ENCODE data around the gene PDE2A.
A peak's percentile ranks its signal among the peaks of the same experiment; 100 is the strongest.
"Not testable (repeated sequence)": the region's sequence is repeated elsewhere in the genome, so short reads cannot be mapped to it uniquely, and the experiment has no call there.

Gene PDE2A

DNA sequence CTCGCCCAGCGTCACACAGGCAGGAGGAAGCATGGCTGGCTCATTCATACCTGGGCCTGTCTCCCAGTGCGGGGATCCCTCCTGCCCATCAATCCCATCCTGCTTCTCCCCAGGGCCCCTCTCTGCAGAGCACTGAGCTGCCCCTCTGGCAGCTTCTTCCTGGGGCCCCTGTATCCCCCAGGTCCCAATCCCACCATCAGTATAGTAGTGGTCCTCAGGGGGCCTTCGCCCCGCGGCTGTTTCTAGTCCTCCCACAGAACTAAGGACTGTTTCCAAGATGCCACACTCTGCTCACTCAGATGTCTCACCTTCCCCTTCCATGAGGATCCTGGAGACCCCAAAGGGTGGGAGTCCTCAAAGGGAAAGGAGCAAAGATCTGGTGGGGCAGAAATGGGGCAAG lies 97.6 kb downstream of the PDE2A start:
- no peaks in the 10 kb centered on the region for H3K36me3 ChIP-seq (ENCODE audit: control insufficient read depth, insufficient read depth, low read length, severe bottlenecking)
- DNase-seq (ENCODE audit: low read depth), result no peak
- H3K4me1 ChIP-seq (ENCODE audit: control insufficient read depth, insufficient read depth, low read length), result no peaks in the 10 kb centered on the region
- no peak overlapping the region for H3K9ac ChIP-seq (ENCODE audit: low read length)
- no peak overlapping the region for H3K4me3 ChIP-seq (ENCODE audit: low read length)
- peaks cover 52% of the 10 kb centered on the region for H3K27me3 ChIP-seq (replicated peaks; ENCODE audit: control insufficient read depth, insufficient read depth, low read length)
- no peaks in the 10 kb centered on the region for H3K9me3 ChIP-seq (ENCODE audit: control insufficient read depth, low read length)

DNA sequence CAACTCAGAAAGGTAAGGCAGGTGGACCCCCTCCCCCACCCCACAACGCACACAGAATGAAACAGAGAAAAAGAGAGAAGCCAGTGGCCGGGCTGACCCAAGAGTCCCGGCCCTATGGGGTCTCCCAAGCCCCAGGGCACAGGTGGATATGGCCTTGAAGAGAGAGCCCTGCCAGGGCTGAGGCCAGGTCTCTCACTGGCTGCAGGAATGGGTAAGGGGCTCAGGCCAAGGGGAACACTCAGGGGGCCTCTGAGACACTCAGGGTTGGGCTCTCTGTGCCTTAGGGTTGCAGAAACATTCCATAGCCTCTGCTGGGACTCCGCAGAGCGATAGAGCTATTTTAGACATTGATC lies 98.0 kb downstream of the PDE2A start:
- no peak overlapping the region for H3K4me3 ChIP-seq (ENCODE audit: low read length)
- H3K36me3 ChIP-seq (ENCODE audit: control insufficient read depth, insufficient read depth, low read length, severe bottlenecking), result no peaks in the 10 kb centered on the region
- no peak for DNase-seq (ENCODE audit: low read depth)
- H3K9ac ChIP-seq (ENCODE audit: low read length), result no peak overlapping the region
- peaks cover 48% of the 10 kb centered on the region for H3K27me3 ChIP-seq (replicated peaks; ENCODE audit: control insufficient read depth, insufficient read depth, low read length)
- H3K4me1 ChIP-seq (ENCODE audit: control insufficient read depth, insufficient read depth, low read length), result no peaks in the 10 kb centered on the region
- H3K9me3 ChIP-seq (ENCODE audit: control insufficient read depth, low read length), result no peaks in the 10 kb centered on the region

DNA sequence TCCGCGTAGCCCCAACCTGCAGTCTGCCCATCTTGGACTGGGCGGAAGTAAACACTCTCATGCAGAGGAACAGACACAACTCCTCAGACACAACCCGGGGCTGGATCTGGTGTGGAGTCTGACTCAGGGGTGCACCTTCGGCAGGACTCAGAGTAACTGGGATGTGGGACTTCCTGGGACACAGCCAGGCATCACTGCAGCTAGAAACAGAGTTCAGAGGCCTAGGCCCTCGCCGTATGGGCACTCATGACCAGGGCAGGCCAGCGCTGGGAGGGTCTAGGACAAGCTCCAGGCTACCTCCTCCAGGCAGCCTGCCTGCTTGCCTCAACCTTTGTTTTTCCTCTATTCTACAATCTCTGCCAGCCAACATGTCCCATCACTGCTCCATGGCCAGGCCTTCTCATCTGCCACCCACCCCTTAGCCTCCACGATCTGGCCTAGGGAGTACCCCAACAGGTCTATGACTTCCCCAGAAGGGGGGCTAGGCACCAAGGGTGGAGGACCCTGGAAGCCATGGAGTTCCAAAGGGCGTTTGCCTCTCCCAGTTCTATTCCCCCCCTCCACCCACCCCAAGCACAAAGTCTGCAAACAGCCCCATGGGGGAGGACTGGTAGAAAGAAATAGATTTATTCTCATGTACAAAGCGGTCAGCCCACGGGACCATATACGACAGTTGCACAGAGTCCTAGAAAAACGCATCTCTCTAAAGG lies 98.5 kb downstream of the PDE2A start:
- H3K9ac ChIP-seq (ENCODE audit: low read length), result no peak overlapping the region
- no peaks in the 10 kb centered on the region for H3K9me3 ChIP-seq (ENCODE audit: control insufficient read depth, low read length)
- no peaks in the 10 kb centered on the region for H3K36me3 ChIP-seq (ENCODE audit: control insufficient read depth, insufficient read depth, low read length, severe bottlenecking)
- no peak for DNase-seq (ENCODE audit: low read depth)
- H3K27me3 ChIP-seq (replicated peaks; ENCODE audit: control insufficient read depth, insufficient read depth, low read length), result peaks cover 43% of the 10 kb centered on the region
- H3K4me1 ChIP-seq (ENCODE audit: control insufficient read depth, insufficient read depth, low read length), result no peaks in the 10 kb centered on the region
- H3K4me3 ChIP-seq (ENCODE audit: low read length), result no peak overlapping the region

DNA sequence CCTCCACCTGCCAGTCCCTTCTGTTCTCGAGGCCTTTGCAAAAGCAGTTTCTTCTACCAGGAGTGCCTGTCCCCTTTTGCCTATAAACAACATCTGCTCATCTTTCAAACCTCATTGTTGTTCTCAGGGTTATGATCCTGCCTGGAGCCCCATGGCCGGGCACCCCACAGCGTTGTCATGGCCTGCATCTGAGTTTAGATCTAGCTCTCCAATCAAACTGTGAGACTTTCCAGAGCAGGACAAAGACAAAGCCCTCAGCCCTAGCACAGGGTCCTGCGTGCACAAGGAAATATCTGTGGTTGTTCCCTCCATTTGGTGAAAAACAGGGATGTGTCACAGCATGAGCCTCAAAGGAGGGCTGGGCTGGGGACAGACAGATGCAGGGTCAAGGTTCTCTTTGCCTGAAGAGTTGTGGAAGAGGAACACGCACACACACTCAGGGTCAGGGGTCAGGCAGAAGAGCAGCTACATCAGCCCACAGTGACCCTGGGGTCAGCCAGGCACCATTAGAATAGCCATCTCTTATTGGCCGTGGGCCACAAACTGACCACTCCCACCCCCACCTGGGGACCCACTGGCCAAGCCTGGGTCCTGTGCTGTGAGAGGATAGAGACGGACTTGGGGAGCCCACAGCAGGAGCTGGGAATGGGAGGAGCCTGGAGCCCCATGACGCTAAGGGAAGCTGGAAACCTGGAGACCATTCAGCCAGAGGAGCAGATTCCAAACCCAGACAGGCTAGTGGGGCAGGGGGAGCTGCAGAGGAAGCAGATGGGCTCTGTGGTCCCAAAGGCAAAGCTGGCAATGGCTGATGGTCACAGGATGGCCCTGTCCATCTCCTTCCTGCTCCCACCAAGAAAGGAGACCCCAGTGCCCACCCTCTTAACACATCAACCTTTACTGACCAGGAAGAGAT lies 99.4 kb downstream of the PDE2A start:
- H3K36me3 ChIP-seq (ENCODE audit: control insufficient read depth, insufficient read depth, low read length, severe bottlenecking), result no peaks in the 10 kb centered on the region
- no peak overlapping the region for H3K9ac ChIP-seq (ENCODE audit: low read length)
- H3K9me3 ChIP-seq (ENCODE audit: control insufficient read depth, low read length), result no peaks in the 10 kb centered on the region
- H3K27me3 ChIP-seq (replicated peaks; ENCODE audit: control insufficient read depth, insufficient read depth, low read length), result peaks cover 34% of the 10 kb centered on the region
- no peak for DNase-seq (ENCODE audit: low read depth)
- H3K4me3 ChIP-seq (ENCODE audit: low read length), result no peak overlapping the region
- no peaks in the 10 kb centered on the region for H3K4me1 ChIP-seq (ENCODE audit: control insufficient read depth, insufficient read depth, low read length)

DNA sequence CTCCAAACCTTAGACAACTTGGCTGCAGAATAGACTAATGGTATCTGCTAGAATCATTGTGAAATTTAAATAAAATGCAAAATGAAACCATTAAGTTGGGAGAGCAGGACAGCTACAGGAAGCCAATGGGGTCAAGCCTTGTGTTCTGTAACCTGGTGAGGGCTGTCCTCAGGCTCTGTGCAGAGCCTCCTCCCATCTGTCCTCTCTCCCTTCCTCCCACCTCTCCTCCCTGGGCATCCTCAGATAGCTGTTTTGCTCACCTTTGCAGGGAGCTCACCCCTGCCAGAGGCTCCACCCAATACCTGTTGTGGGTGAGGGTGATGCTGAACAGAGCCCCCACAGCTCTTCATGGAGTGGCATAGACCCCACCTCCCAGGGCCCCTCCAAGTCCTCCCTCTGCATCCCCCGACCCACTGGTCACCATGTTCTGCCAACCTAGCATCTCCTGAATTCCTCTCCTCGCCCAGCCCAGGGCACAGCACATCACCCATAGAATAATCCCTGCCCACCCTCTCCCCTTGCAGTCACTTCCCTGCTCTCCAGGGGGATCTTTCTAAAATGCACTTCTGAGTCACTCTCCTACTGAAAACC lies 100.3 kb downstream of the PDE2A start:
- Histone ChIP-seq H3K36me3 (ENCODE audit: control insufficient read depth, insufficient read depth, low read length, severe bottlenecking) (no peaks in the 10 kb centered on the region), H3K4me3 (ENCODE audit: low read length) (no peak overlapping the region), H3K9me3 (ENCODE audit: control insufficient read depth, low read length) (no peaks in the 10 kb centered on the region), H3K27me3 (replicated peaks; ENCODE audit: control insufficient read depth, insufficient read depth, low read length) (peaks cover 28% of the 10 kb centered on the region), H3K9ac (ENCODE audit: low read length) (no peak overlapping the region), H3K4me1 (ENCODE audit: control insufficient read depth, insufficient read depth, low read length) (no peaks in the 10 kb centered on the region)
- no peak for DNase-seq (ENCODE audit: low read depth)

DNA sequence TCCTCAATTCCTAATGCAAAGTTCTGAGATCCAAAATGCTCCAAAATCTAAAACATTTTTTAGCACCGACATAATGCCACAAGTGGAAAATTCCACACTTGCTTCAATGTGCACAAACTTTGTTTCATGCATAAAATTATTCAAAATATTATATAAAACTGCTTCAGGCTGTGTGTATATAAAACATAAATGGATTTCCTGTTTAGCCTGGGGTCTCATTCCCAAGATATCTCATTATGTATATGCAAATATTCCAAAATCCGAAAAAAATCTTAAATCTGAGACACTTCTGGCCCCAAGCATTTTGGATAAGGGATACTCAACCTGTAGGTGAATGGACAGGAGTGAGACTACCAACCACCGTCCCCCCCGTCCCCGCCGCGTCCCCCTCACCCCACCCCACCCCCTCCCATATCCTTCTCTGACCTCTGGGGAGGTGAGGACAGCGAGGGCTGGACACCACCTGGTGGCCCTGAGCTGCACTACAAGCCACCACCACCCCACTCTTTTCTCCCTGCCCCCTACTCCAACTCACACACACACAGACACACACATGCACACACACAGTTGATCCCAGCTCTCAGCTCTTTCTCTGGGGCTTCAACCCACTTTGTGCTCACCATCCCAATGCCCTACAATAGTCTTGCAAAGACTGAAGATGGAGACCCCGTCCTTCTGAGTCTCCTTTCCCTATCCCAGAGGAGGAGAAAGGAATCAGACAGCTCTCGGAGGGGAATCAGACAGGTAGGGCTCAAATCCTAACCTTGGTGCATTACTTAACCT lies 101.0 kb downstream of the PDE2A start:
- Histone ChIP-seq H3K4me1 (ENCODE audit: control insufficient read depth, insufficient read depth, low read length) (no peaks in the 10 kb centered on the region), H3K27me3 (replicated peaks; ENCODE audit: control insufficient read depth, insufficient read depth, low read length) (peaks cover 21% of the 10 kb centered on the region), H3K9ac (ENCODE audit: low read length) (no peak overlapping the region), H3K4me3 (ENCODE audit: low read length) (no peak overlapping the region), H3K36me3 (ENCODE audit: control insufficient read depth, insufficient read depth, low read length, severe bottlenecking) (no peaks in the 10 kb centered on the region), H3K9me3 (ENCODE audit: control insufficient read depth, low read length) (no peaks in the 10 kb centered on the region)
- DNase-seq (ENCODE audit: low read depth), result peak; percentile 53

DNA sequence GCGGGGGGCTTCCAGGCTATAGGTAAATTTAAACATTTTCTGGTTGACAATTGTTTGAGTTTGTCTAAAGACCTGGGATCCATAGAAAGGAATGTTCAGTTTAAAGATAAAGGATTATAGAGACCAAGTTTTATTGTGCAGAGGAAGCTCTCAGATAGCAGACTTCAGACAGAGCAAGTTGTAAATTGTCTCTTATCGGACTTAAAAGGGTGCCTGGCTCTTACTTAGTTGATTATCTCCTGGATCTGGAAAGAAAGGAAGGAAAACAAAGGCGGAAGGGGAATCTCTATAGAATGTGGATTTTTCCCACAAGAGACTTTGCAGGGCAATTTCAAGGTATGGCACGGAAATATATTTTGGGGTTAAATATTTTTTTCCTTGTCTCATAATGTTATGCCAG lies 101.7 kb downstream of the PDE2A start:
- not testable (repeated sequence) for DNase-seq (ENCODE audit: low read depth); H3K36me3 ChIP-seq (ENCODE audit: control insufficient read depth, insufficient read depth, low read length, severe bottlenecking); H3K9me3 ChIP-seq (ENCODE audit: control insufficient read depth, low read length); H3K4me3 ChIP-seq (ENCODE audit: low read length); H3K4me1 ChIP-seq (ENCODE audit: control insufficient read depth, insufficient read depth, low read length); H3K9ac ChIP-seq (ENCODE audit: low read length)
- peaks cover 18% of the 10 kb centered on the region for H3K27me3 ChIP-seq (replicated peaks; ENCODE audit: control insufficient read depth, insufficient read depth, low read length)

DNA sequence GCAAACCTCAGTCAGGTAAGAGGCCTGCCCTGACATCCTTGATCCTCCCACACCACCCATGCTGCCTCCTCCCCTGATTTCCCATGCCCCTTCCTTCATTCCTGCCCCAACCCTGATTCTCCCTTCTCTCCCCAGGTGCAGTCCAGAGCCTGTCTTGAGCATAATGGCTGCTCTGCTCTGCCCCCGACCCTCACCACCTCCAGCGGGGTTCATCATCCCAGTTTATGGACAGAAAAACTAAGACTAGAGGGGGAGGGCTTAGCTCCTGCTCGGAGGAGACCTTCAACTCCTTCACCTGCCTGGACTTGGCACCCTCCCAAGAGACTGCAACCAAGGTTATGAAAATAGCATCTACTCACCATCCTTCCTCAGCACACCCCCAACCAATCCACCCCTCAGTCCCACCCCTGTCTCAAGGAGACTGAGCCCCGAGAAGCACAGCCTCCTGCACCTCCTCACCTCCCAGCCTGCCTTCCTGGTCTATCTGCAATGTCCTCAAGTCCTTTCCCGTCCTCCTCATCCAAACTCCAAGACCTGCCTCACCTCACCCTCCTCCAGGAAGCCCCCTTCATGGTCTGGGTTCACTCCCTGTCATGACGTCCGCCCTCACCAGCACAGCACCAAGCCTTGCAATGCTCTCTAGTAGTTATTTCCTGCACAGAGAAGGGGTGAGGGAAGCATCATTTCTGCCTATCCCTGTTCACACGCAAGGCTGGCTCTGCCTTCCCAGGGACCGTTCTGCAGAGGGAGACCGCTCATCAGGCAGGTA lies 103.1 kb downstream of the PDE2A start:
- Histone ChIP-seq H3K4me1 (ENCODE audit: control insufficient read depth, insufficient read depth, low read length) (no peaks in the 10 kb centered on the region), H3K9ac (ENCODE audit: low read length) (no peak overlapping the region), H3K36me3 (ENCODE audit: control insufficient read depth, insufficient read depth, low read length, severe bottlenecking) (no peaks in the 10 kb centered on the region), H3K4me3 (ENCODE audit: low read length) (no peak overlapping the region), H3K9me3 (ENCODE audit: control insufficient read depth, low read length) (no peaks in the 10 kb centered on the region), H3K27me3 (replicated peaks; ENCODE audit: control insufficient read depth, insufficient read depth, low read length) (peaks cover 13% of the 10 kb centered on the region)
- no peak for DNase-seq (ENCODE audit: low read depth)

DNA sequence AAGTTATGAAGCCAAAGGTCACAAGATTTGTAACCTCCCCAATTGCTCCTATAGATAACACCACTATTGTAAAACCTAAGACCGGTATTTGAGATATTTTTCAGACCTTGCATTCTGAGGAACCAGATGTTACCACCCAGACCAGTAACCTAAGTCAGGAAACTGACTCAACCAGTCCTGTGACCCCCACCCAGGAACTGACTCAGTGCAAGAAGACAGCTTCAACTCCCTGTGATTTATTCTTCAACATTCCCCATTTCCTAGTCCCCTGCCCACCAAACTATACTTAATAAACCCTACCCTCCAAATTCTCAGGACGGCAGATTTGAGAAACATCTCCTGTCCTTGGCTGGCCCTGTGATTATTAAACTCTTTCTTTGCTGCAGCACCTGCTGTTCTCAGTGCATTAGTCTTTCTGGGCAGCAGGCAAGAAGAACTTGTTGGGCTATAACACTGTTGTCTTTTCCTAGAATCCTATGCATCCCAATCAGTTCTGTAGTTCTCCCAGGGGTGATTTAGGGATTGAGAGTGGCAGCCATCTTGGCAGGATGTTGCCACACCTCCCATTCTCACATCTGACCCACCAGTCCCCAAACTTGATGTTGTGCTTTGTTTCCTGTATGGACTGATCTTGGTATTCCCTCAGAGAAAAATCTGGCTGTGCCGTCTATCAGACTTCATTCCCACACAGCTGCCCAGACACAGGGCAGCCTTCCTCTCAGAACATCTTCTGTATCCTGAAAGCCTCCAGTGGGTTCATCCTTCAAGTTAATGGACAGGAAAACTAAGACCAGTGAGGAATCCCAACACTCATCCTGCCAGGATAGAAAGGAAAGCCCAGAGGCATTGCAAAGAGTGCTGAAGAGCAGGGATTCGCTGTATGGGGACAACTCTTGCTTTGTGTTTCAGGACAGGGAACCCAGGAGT lies 104.0 kb downstream of the PDE2A start:
- peak; percentile 9 for DNase-seq (ENCODE audit: low read depth)
- Histone ChIP-seq H3K4me1 (ENCODE audit: control insufficient read depth, insufficient read depth, low read length) (no peaks in the 10 kb centered on the region), H3K9ac (ENCODE audit: low read length) (no peak overlapping the region), H3K9me3 (ENCODE audit: control insufficient read depth, low read length) (no peaks in the 10 kb centered on the region), H3K4me3 (ENCODE audit: low read length) (no peak overlapping the region), H3K27me3 (replicated peaks; ENCODE audit: control insufficient read depth, insufficient read depth, low read length) (peaks cover 7% of the 10 kb centered on the region), H3K36me3 (ENCODE audit: control insufficient read depth, insufficient read depth, low read length, severe bottlenecking) (no peaks in the 10 kb centered on the region)

DNA sequence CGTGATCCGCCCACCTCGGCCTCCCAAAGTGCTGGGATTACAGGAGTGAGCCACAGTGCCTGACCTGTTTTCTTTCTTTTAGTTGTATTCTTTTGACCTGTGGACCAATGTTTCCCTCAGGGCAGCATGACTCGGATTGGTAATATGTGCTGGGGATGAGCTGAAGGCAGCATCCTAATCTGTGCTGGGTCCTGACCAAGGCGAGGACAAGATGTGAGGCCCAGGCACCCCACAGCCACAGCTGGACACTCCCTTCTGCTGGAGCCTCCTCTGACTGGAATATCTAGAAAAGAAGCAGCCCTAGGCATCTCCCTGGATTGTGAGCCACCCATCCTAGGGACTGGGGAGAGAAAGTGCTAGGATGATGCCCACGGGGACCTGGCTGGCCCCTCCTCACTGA lies 105.4 kb downstream of the PDE2A start:
- no peaks in the 10 kb centered on the region for H3K9me3 ChIP-seq (ENCODE audit: control insufficient read depth, low read length)
- H3K4me3 ChIP-seq (ENCODE audit: low read length), result no peak overlapping the region
- H3K36me3 ChIP-seq (ENCODE audit: control insufficient read depth, insufficient read depth, low read length, severe bottlenecking), result no peaks in the 10 kb centered on the region
- peak; percentile 9 for DNase-seq (ENCODE audit: low read depth)
- peaks cover 4% of the 10 kb centered on the region for H3K27me3 ChIP-seq (replicated peaks; ENCODE audit: control insufficient read depth, insufficient read depth, low read length)
- H3K4me1 ChIP-seq (ENCODE audit: control insufficient read depth, insufficient read depth, low read length), result no peaks in the 10 kb centered on the region
- H3K9ac ChIP-seq (ENCODE audit: low read length), result no peak overlapping the region
